AG04449 (cell line): ENCODE results near the gene KIAA0232.
"Not testable (repeated sequence)": the region's sequence is repeated elsewhere in the genome, so short reads cannot be mapped to it uniquely, and the experiment has no call there.

ENCODE experiments used
- CTCF ChIA-PET: fragments of 350-600 bp; formaldehyde crosslinking; extraction: SDS; loops from one replicate; lab custom pipeline; 2021; ENCODE audit warnings: antibody characterized with exemption; lab: Yijun Ruan, JAX
- POLR2A ChIA-PET: fragments of 400-600, 350-600 bp; formaldehyde crosslinking; extraction: SDS; loops from one replicate; lab custom pipeline; 2020; ENCODE audit warnings: antibody characterized with exemption, inconsistent platforms; lab: Yijun Ruan, JAX
- DNase-seq: peaks from one replicate; pipeline ENCODE4 v3.0.0-alpha.2; 2010; ENCODE audit warnings: low read depth, low spot score
- H3K4me3 ChIP-seq: 2 replicates; pipeline ENCODE4 v1.5.1; 2011; ENCODE audit warnings: low read depth, mild to moderate bottlenecking, control low read depth, low read length
- TF ChIP-seq, protein P1 (sequence below): IDR thresholded peaks from one replicate; pipeline ENCODE4 v1.5.1; 2011; ENCODE audit warnings: mild to moderate bottlenecking, moderate library complexity, low read length, control low read depth, inconsistent platforms; ENCODE audit not compliant: insufficient read depth; ENCODE audit errors: missing control alignments

The KIAA0232 gene

DNA sequence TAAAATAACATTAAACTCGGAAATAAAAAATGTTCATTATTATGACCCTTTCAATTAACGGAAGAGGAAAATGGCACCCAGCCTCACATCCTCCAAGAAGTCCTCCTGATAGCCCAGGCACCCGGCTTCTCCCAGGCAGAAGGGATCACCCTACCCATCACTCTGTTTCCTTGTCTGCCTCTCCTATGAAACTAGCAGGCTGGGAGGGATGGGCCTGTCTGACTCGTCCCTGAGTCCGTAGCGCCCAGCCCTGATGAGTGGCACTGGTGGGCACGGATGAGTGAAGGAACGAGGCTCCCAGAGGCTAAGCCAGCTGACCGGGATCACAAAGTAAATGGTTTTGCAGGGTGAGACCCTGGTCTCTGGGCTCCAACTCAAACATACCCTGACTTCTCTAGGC is 28.6 kb upstream of the KIAA0232 start:
- ChIA-PET CTCF (interaction anchor here (2.1 kb wide), 1 partner anchor 120 kb away, joined by 7 read pairs; no protein-coding TSS in a partner anchor), POLR2A (no interaction called here)
- no peak overlapping the region for H3K4me3 ChIP-seq
- no peak for DNase-seq
- TF ChIP-seq, protein P1, sequence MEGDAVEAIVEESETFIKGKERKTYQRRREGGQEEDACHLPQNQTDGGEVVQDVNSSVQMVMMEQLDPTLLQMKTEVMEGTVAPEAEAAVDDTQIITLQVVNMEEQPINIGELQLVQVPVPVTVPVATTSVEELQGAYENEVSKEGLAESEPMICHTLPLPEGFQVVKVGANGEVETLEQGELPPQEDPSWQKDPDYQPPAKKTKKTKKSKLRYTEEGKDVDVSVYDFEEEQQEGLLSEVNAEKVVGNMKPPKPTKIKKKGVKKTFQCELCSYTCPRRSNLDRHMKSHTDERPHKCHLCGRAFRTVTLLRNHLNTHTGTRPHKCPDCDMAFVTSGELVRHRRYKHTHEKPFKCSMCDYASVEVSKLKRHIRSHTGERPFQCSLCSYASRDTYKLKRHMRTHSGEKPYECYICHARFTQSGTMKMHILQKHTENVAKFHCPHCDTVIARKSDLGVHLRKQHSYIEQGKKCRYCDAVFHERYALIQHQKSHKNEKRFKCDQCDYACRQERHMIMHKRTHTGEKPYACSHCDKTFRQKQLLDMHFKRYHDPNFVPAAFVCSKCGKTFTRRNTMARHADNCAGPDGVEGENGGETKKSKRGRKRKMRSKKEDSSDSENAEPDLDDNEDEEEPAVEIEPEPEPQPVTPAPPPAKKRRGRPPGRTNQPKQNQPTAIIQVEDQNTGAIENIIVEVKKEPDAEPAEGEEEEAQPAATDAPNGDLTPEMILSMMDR, result no peak

DNA sequence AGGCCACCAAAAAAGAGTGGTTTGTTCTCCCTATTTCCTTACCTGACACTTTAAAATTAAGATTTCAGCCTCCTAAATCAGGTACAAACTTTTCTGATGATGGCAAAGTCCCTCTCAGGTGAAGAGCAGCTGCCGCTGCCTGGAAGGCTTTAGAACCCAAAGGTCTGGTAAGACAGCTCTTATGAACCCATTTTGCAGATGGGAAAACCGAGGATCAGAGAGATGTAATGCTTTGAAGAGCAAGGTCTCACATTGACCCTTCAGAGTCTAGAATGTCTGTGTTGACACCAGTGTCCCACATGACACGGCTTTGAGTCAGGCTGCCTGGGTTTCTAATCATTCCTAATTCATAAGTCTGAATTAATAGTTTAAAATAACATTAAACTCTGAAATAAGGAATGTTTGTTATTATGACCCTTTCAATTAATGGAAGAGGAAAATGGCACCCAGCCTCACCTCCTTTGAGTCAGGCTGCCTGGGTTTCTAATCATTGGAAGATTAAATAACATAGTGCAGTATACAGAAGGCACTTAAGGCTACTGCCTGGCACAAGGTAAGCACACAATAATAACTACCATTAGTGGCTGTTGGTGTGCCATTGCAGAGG is 27.9 kb upstream of the KIAA0232 start:
- POLR2A ChIA-PET, result no interaction called here

DNA sequence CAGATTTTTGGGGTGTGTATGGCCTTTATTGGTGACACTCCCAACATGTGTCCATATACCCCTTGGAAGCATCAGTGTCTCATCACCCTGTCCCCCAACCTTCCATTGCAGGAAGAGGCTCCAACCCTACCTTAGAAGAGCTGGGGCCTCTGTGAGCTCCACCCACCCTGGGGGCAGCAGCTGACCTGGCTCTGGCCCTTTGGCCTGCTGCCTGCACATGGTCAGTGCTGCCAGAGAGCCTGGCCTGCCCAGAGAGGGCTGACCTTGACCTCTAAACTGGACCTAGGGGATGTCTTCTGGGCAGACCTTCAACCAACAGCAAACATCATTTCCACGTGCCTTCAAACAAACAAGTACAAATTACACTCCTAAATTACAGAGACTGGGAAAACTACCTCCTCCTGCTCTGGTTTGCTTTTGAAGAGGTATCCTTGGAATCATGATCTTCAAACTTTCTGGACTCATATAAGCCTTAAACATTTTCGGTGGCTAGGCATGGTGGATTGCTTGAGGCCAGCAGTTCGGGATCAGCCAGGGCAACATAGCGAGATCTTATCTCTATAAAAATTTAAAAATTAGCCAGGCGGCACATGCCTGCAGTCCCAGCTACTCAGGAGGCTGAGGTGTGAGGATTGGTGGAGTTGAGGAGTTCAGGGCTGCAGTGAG is 27.3 kb upstream of the KIAA0232 start:
- TF ChIP-seq, protein P1, result no peak
- no peak overlapping the region for H3K4me3 ChIP-seq
- DNase-seq, result no peak
- ChIA-PET CTCF (no interaction called here), POLR2A (no interaction called here)

More for the DNA sequence above, 27.9 kb upstream of the KIAA0232 start:
- no peak overlapping the region for H3K4me3 ChIP-seq
- TF ChIP-seq, protein P1, result no peak
- CTCF ChIA-PET, result interaction anchor here (2.1 kb wide), 1 partner anchor 119 kb away, joined by 7 read pairs; no protein-coding TSS in a partner anchor
- DNase-seq, result no peak

DNA sequence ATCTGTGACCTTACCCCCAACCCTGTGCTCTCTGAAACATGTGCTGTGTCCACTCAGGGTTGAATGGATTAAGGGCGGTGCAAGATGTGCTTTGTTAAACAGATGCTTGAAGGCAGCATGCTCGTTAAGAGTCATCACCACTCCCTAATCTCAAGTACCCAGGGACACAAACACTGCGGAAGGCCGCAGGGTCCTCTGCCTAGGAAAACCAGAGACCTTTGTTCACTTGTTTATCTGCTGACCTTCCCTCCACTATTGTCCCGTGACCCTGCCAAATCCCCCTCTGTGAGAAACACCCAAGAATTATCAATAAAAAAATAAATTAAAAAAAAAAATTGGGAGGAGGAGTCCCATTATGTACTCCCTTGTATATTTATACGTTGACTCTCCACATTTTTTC is 26.2 kb upstream of the KIAA0232 start:
- CTCF ChIA-PET, H3K4me3 ChIP-seq, DNase-seq, POLR2A ChIA-PET: not testable (repeated sequence)

DNA sequence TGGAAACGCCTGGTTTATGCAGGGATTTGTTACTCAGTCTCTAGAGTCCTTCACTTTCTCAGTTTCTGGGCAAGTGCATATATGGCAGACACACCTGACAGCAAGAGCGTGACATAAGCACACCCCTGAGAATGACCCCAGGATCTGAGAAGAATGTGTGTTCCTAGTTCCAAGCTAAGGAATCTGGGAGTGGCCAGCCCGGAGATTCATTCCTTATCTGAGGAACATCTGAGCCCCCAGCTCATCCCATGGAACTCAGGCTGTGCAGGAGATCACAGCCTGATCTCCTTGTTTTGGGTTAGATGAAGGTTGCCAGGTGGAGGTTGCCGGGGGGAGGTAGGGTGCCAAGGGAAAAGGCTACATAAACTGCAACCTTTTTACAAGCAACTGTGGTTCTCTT is 23.8 kb upstream of the KIAA0232 start:
- ChIA-PET POLR2A (no interaction called here), CTCF (interaction anchor here (1.3 to 2.7 kb wide), 3 partner anchors 11 to 115 kb away, joined by 3 to 14 read pairs (median 3); no protein-coding TSS in a partner anchor)
- TF ChIP-seq, protein P1, result no peak
- no peak for DNase-seq
- H3K4me3 ChIP-seq, result no peak overlapping the region

DNA sequence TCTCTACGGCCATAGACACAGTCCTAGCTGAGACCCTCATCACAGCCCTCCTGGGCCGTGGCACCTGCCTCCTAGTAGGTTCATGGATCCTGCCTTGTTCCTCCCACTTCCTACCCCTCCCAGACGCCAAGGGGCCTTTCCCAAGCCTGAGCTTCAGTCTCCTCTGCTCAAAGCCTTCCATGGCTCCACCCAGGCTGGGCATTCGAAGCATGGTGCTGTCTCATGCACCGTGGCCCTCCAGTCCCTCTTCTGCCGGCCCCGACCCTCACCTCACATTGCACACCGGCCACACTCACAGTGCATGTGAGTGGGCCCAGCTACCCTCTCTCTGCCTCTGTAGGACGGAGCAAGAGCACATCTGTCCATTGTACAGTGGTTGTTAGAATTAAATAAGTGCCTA is 21.7 kb upstream of the KIAA0232 start:
- no peak for DNase-seq
- CTCF ChIA-PET, result interaction anchor here (2.7 kb wide), 1 partner anchor 113 kb away, joined by 14 read pairs; no protein-coding TSS in a partner anchor
- H3K4me3 ChIP-seq, result no peak overlapping the region
- TF ChIP-seq, protein P1, result no peak
- POLR2A ChIA-PET, result no interaction called here
